HG02981 (cell line): ENCODE measurements around the gene C19orf33.
"Not testable (repeated sequence)": the region's sequence is repeated elsewhere in the genome, so short reads cannot be mapped to it uniquely, and the experiment has no call there.

Experiments used
- ATAC-seq: cut with Tn5 transposase; IDR thresholded peaks from one replicate; pipeline ENCODE4 v1.9.1; 2021; ENCODE audit warnings: mild to moderate bottlenecking, moderate library complexity; ENCODE audit not compliant: unreplicated experiment

Gene C19orf33

DNA sequence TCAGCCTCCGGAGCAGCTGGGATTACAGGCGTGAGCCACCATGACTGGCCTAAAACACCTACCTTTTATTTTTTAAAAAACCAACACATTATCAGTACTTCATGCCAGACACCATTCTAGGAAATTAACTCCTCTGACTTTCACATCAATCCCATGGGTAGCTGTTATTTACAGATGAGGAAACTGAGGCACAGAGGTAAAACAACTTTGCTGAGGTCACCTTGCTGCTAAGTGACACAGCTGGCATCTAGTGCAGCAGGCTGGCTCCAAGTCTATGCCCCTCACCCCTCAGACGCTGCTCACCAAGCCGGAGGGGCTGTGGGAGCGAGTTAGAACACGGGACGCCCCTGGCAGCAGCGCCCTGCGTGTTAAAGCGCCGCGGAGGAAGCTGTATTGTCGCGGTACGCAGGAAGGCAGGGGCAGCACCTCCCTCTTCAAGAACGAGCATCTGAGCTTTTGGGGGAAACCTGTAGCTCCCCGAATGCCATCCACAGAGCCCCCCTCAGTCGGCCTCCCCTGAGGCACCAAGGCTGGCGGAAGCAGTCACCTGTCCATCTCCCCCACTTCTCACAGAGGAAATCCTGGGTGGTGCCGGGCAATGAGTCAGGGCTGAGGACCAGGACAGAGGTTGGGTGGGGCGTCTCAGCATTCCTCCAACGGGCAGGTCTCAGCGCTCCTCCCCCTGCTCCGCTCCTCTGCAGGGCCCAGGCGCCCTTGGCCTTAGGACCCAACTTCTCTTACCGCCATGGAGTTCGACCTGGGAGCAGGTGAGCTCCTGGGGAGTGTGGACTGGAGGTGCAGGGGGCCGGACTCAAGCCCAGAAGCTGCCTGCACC, at the start of gene C19orf33:
Gene C19orf33, plus strand, starts transcription at position 735 of the 835 bp plus-strand sequence. Its CDS starts 11 bp downstream, at position 746.
- no peak for ATAC-seq

- no peak for ATAC-seq
These were observed 48.6 kb upstream of the C19orf33 start for GRCh38 chr19:38255383-38256014.

GRCh38 chr19:38261942-38262341, 42.1 kb upstream of the C19orf33 start:
- ATAC-seq = not testable (repeated sequence)

GRCh38 chr19:38262585-38263268, 41.3 kb upstream of the C19orf33 start:
- no peak for ATAC-seq

- ATAC-seq = no peak
These were observed 40.2 kb upstream of the C19orf33 start for GRCh38 chr19:38263689-38264485.

- ATAC-seq = no peak
These were observed 39.4 kb upstream of the C19orf33 start, which contains the start of gene SPINT2 for GRCh38 chr19:38264486-38265212. Gene SPINT2, plus strand, starts transcription at chr19:38264573. Its CDS starts 320 bp downstream, at chr19:38264893.

GRCh38 chr19:38265213-38265861, 38.7 kb upstream of the C19orf33 start:
- no peak for ATAC-seq

- no peak for ATAC-seq
These were observed 38.1 kb upstream of the C19orf33 start for GRCh38 chr19:38265921-38266429.

DNA sequence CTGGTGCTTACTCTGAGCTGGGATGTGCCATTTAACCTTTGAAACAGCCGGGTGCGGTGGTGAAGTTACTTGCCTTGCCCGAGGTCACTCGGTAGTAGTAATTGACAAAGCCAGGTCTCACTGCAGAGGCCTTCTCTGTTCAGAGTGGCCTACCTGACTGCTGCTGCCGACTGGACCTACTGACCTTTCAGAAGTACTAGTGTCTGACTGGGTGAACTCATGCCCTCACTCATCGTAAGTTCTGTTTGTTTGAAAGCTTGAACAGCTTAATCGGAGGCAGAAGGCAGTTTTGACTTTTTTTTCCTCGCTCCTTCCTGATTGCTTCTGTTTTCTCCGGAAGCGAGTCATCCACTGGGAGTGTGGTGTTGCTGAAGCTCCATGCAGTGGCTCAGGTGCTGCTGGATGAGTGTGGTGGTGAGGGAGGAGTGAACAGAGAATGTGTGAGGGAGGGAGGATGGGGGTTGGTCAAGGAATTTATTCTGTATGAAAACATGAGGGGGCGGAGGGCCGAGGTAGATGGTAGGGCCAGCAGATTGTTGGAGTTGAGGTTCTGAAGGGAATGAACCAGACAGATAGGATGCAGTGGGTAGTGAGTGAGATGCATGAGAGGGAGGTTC, 37.0 kb upstream of the C19orf33 start:
- no peak for ATAC-seq

DNA sequence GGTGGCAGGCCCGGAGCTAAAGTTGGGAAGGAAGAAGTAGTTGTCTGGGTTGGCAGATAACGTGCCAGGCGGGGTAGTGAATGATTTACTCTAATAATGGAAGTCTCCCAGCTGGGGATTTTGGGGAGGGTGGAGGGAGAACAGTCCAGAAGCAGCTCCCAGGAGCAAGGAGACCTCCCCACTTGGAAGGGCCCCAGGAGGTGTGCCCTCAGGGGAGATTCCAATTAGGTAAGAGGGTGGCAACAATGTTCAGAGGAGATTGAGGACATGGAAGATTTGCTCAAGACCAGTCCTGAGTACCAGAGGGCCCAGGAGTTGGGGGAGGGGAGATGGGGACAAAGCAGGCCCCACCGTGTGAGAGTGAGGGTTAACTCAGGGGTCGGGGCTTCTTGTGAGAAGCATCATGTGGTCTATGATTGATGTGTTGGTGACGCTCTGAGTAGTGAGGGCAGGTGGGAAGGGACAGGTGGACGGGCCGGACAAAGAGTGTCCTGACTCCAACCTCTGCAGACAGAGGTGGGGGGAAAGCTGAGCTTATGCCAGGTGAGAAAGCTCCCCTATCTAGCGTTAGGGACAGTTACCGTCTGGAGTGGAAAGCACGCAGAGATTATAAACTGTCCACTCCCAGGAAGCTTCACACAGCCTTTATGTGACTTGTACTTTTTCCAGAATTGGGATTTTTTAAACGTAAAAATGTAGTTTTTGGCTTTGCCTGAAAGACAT, 36.1 kb upstream of the C19orf33 start:
- no peak for ATAC-seq

GRCh38 chr19:38268539-38268938, 35.5 kb upstream of the C19orf33 start:
- no peak for ATAC-seq

DNA sequence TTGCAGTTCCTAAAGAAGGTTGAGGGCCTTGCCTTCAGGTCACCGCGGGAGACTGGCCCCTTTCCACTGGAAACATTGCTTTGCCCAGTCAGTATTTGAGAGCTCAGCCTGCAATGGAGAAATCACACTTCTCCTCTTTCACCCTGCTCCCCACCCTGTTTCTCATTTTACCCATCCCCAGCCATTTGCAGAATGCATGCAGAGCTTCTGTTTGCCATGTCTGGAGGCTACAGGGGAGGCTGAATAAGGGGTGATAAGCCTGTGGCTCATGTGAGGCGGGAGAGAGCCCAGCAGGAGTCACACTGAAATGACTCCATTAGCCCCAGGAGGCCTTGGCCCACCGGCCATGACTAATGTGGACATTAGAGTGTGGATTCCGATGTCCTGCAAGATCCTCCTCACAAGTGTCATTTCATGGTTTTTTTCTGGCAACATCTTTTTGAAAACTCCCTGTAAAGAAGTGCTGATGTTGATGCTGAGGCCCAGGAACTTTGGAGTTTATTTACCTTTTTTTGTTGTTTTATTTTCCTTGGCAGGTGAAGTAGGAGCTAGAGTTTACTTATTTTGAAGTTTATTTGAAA, 33.4 kb upstream of the C19orf33 start:
- ATAC-seq = no peak

DNA sequence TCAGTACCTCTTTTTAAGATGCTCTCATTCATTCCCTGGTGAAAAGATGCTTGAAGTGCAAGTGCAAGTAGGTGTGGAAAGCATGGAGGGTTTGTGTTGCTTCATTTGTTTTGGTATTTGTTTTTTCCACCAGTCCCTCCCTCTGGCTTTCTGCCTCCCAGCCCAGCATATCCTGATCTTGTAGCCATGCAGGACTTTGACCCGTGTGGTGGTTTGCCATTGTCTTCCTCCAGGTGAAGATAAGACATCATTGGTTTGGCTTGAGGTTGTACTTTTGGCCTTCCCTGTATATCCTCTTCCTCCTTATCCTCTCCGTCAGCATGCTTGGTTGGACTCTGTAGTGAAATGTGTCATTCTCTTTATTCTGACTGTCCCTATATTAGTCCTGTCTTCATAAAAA, 30.6 kb upstream of the C19orf33 start:
- ATAC-seq = no peak

DNA sequence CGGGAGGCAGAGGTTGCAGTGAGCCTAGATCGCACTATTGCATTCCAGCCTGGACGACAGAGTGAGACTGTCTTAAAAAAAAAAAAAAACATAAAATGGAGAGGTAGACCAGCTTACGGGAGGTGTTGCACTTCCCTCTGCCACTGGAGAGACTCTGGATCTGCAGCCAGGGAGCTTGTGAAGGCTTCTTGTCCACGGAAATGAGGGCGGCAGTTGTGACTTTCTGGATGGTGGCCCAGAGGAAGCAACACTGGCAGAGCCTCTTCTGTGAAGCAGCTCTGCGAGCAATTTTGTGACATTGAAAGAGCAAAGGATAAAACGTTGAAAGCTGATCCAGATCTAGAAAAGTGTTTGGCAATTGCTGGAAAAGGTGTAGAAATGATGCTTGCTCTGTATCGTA, 29.3 kb upstream of the C19orf33 start:
- no peak for ATAC-seq

- ATAC-seq = no peak
These were observed 27.0 kb upstream of the C19orf33 start for GRCh38 chr19:38276942-38277517.

DNA sequence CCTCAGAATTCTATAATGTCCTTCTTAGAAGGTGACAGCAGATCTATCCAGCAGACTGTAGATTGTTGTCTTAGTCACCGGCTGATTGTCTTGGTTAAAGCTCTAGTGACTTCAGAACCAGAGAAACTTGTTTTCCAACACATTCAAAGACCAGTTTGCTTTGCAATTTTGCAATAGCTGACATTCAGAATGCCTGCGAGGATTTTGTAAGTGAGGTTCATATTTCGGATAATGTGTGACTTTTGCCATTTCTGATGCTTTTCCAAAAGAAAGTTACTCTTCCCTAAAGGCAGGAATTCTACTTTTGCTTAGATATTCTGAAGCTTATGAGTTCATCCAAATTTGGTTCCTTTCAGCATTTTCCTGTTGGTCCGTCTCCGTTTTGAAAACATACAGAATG, 26.5 kb upstream of the C19orf33 start:
- no peak for ATAC-seq

- no peak for ATAC-seq
These were observed 25.9 kb upstream of the C19orf33 start for GRCh38 chr19:38277969-38278680.
